B cell (primary cell): ENCODE data around the gene ESR2. TPM values are rescaled to one million over a fixed set of nuclear protein-coding genes. Genes with fewer than 3 reads are reported as not detected.

Experiments
- ATAC-seq: fragments of 200-7000 bp; cut with Tn5 transposase; one replicate; pipeline ENCODE4 v1.10.0; 2021; ENCODE audit warnings: low read depth, mild to moderate bottlenecking, moderate number of reproducible peaks, moderate library complexity
- CTCF ChIA-PET: fragments of 350-600 bp; sonication (Branson Sonifier 250); formaldehyde crosslinking; loops from one replicate; lab custom pipeline; 2021; ENCODE audit warnings: antibody characterized with exemption, inconsistent platforms; lab: Charles Lee
- POLR2A ChIA-PET: fragments of 350-600 bp; sonication (Branson Sonifier 250); formaldehyde crosslinking; loops from one replicate; lab custom pipeline; 2021; ENCODE audit warnings: antibody characterized with exemption; lab: Charles Lee
- DNase-seq: peaks from one replicate; pipeline ENCODE4 v3.0.0; 2013
- H2AFZ ChIP-seq: 2 replicates; pipeline ENCODE4 v1.6.1; 2012; ENCODE audit warnings: mild to moderate bottlenecking, low read depth, low read length; ENCODE audit not compliant: insufficient read depth, poor library complexity, severe bottlenecking
- H3K27ac ChIP-seq, 2 donors: 1 replicate in 1 of 2; 2 replicates in 1 of 2; pipeline ENCODE4 v1.5.1; 2012 to 2013; ENCODE audit warnings: low read length in 2 of 2, mild to moderate bottlenecking in 2 of 2, moderate library complexity in 1 of 2
- H3K27me3 ChIP-seq, 4 experiments: fragments of 200-600 bp in 1 of 4; sonication (generic) in 1 of 4; replicated peaks in 1 of 4; 1 replicate in 2 of 4; 2 replicates in 2 of 4; pipeline versions ENCODE4 v1.6.1 to v1.7.0; 2013 to 2016; ENCODE audit warnings: low read length in 3 of 4, mild to moderate bottlenecking in 2 of 4, mixed read lengths in 1 of 4, moderate library complexity in 1 of 4; ENCODE audit not compliant: insufficient read depth in 4 of 4, control insufficient read depth in 3 of 4; ENCODE audit errors: control extremely low read depth in 1 of 4
- H3K36me3 ChIP-seq, 2 experiments: replicated peaks in 1 of 2; 1 replicate in 1 of 2; 2 replicates in 1 of 2; pipeline versions ENCODE4 v1.6.1 to v1.7.1; 2013; ENCODE audit warnings: low read length in 1 of 2; ENCODE audit not compliant: insufficient read depth in 2 of 2, control insufficient read depth in 1 of 2; ENCODE audit errors: control extremely low read depth in 1 of 2, extremely low read depth in 1 of 2
- H3K4me1 ChIP-seq, 2 donors: fragments of 200-600 bp in 1 of 2; sonication (generic) in 1 of 2; 1 replicate in 1 of 2; 2 replicates in 1 of 2; pipeline versions ENCODE4 v1.5.1 to v1.6.1; 2013 to 2017; ENCODE audit warnings: low read length in 2 of 2; ENCODE audit not compliant: control insufficient read depth in 2 of 2, insufficient read depth in 2 of 2
- H3K4me2 ChIP-seq: replicated peaks from 2 replicates; pipeline ENCODE3; 2012; ENCODE audit warnings: mild to moderate bottlenecking, low read depth, low read length; ENCODE audit not compliant: poor library complexity, severe bottlenecking
- H3K4me3 ChIP-seq, 5 experiments: fragments of 200-600 bp in 1 of 5; sonication (generic) in 1 of 5; 1 replicate in 3 of 5; 2 replicates in 2 of 5; pipeline versions ENCODE4 v1.5.1 to v1.7.0; 2011 to 2016; ENCODE audit warnings: low read length in 4 of 5, mild to moderate bottlenecking in 4 of 5, low read depth in 2 of 5, control low read depth in 1 of 5, moderate library complexity in 1 of 5; ENCODE audit not compliant: insufficient read depth in 1 of 5; ENCODE audit errors: control extremely low read depth in 1 of 5, extremely low read depth in 1 of 5
- H3K79me2 ChIP-seq: fragments of 200-600 bp; sonication (generic); one replicate; pipeline ENCODE4 v1.6.0; 2016; ENCODE audit warnings: low read length; ENCODE audit not compliant: control insufficient read depth, insufficient read depth
- H3K9ac ChIP-seq: fragments of 200-600 bp; sonication (generic); 2 replicates; pipeline ENCODE4 v1.6.1; 2017; ENCODE audit warnings: mild to moderate bottlenecking, low read length, moderate library complexity
- H3K9me3 ChIP-seq, 3 donors: one replicate each; pipeline versions ENCODE4 v1.6.1 to v1.7.1; 2013; ENCODE audit warnings: low read length in 2 of 3; ENCODE audit not compliant: control insufficient read depth in 2 of 3, insufficient read depth in 1 of 3; ENCODE audit errors: control extremely low read depth in 1 of 3
- H4K20me1 ChIP-seq: 2 replicates; pipeline ENCODE4 v1.6.0; 2012; ENCODE audit warnings: mild to moderate bottlenecking, low read length; ENCODE audit not compliant: insufficient read depth, control insufficient read depth, poor library complexity, severe bottlenecking
- H3K27ac Mint-ChIP-seq: one replicate; pipeline ENCODE4 v1.8.0; 2021; ENCODE audit warnings: mixed read lengths
- H3K27me3 Mint-ChIP-seq: one replicate; pipeline ENCODE4 v1.8.0; 2021; ENCODE audit warnings: mixed read lengths
- H3K4me1 Mint-ChIP-seq: one replicate; pipeline ENCODE4 v1.8.0; 2021; ENCODE audit warnings: mixed read lengths
- H3K4me3 Mint-ChIP-seq: one replicate; pipeline ENCODE4 v1.8.0; 2021; ENCODE audit warnings: mixed read lengths
- H3K9me3 Mint-ChIP-seq: one replicate; pipeline ENCODE4 v1.8.0; 2022; ENCODE audit warnings: mixed read lengths; ENCODE audit not compliant: insufficient read depth
- EZH2 ChIP-seq: IDR thresholded peaks from 2 replicates; pipeline ENCODE4 v1.6.1; 2012; ENCODE audit warnings: borderline replicate concordance, low read depth, mild to moderate bottlenecking, moderate library complexity, low read length; ENCODE audit not compliant: insufficient read depth, poor library complexity, severe bottlenecking
- WGBS: methylation state at CpG from one replicate; pipeline ENCODE4 v1.1.5; 2013; ENCODE audit warnings: missing lambda C conversion rate; ENCODE audit not compliant: insufficient coverage; 5-methylcytosine and 5-hydroxymethylcytosine counted together
- intact Hi-C: fragments of 100-400 bp; cut with micrococcal nuclease; formaldehyde crosslinking; loops from one replicate; pipeline ENCODE4 v1.10.0; 2022
- polyA plus RNA-seq: library from polyadenylated mRNA; depleted of rRNA; stranded (reverse); fragments of >200 nt; gene quantifications from 2 replicates; pipeline ENCODE4 v1.2.3, GENCODE V29; 2012
- total RNA-seq, 2 donors: library from RNA; stranded (reverse); fragments of 120-200 nt in 1 of 2; gene quantifications; 1 replicate in 1 of 2; 2 replicates in 1 of 2; pipeline versions ENCODE4 v1.2.3 to v1.2.4, GENCODE V29; 2013 to 2022
- TF ChIP-seq, protein P1 (sequence below): fragments of 200-600 bp; IDR thresholded peaks from one replicate; pipeline ENCODE4 v1.8.0; 2022; ENCODE audit warnings: antibody characterized with exemption, mild to moderate bottlenecking

The ESR2 gene
- total and polyA plus RNA-seq, 2 donors (not counting 1 experiment from before 2014, with no cell fraction given), result 5.4 to 87.8 TPM

DNA sequence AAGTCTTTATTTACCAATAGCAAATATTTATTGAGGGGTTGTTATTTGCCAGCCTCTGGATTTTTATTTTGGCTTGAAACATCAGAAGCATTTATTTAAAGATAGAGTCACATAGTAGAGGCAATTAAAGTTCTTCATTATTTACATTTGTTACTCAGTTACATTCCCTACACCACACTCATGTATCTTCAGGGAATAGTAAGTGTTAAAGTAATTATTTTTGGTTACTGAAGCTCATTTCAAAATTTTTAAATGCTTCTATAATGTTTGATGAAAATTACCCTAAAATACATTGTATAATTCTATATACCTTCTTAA is 205.6 kb downstream of the ESR2 start:
- no peaks in the 10 kb centered on the region for H3K4me1 ChIP-seq
- no peak overlapping the region for H2AFZ ChIP-seq
- peaks cover 1 to 6% of the 10 kb centered on the region in 2 experiments for H3K36me3 ChIP-seq
- CTCF ChIA-PET, result interaction anchor here (0.6 kb wide), 1 partner anchor 12 kb away, joined by 3 read pairs; no protein-coding TSS in a partner anchor
- Mint-ChIP-seq H3K4me3 (no peak overlapping the region), H3K27ac (no peak overlapping the region), H3K4me1 (no peaks in the 10 kb centered on the region), H3K27me3 (no peaks in the 10 kb centered on the region), H3K9me3 (no peaks in the 10 kb centered on the region)
- no peaks in the 10 kb centered on the region for H3K9me3 ChIP-seq
- POLR2A ChIA-PET, result no interaction called here
- no peak overlapping the region for H3K4me2 ChIP-seq
- TF ChIP-seq, protein P1, sequence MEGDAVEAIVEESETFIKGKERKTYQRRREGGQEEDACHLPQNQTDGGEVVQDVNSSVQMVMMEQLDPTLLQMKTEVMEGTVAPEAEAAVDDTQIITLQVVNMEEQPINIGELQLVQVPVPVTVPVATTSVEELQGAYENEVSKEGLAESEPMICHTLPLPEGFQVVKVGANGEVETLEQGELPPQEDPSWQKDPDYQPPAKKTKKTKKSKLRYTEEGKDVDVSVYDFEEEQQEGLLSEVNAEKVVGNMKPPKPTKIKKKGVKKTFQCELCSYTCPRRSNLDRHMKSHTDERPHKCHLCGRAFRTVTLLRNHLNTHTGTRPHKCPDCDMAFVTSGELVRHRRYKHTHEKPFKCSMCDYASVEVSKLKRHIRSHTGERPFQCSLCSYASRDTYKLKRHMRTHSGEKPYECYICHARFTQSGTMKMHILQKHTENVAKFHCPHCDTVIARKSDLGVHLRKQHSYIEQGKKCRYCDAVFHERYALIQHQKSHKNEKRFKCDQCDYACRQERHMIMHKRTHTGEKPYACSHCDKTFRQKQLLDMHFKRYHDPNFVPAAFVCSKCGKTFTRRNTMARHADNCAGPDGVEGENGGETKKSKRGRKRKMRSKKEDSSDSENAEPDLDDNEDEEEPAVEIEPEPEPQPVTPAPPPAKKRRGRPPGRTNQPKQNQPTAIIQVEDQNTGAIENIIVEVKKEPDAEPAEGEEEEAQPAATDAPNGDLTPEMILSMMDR, result no peak
- TF ChIP-seq EZH2, result no peak
- no peak overlapping the region for H3K9ac ChIP-seq
- intact Hi-C loops, result no loop called here
- ATAC-seq (no peak), DNase-seq (no peak)
- H4K20me1 ChIP-seq, result no peaks in the 10 kb centered on the region
- H3K27ac ChIP-seq, result no peak overlapping the region
- no peak overlapping the region for H3K4me3 ChIP-seq
- no peaks in the 10 kb centered on the region for H3K27me3 ChIP-seq
- H3K79me2 ChIP-seq, result no peaks in the 10 kb centered on the region

DNA sequence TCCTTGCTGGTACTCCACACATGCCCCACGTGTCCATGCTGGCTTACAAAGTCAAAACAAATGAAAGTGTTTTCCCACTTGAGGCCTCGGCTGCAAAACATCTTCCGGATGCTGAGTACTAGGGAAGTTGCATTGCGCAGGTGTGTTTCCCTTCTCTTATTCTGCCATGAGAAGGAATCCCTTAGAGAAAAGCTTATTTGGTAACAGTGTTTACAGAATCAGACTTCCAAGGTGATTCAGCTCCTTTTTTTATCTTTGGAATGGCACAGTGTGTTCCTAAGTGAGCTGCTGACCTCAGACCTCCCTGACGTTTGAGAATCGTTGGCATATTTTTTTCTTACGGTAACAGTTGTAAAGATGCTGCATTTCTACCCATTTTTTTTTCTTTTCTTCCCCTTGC is 211.3 kb downstream of the ESR2 start:
- DNase-seq (no peak), ATAC-seq (no peak)
- Histone ChIP-seq H4K20me1 (no peaks in the 10 kb centered on the region), H3K27ac (no peak overlapping the region), H3K36me3 (peaks cover 6 to 14% of the 10 kb centered on the region in 2 experiments), H3K9ac (no peak overlapping the region), H3K4me3 (no peak overlapping the region), H3K4me1 (no peaks in the 10 kb centered on the region), H3K79me2 (no peaks in the 10 kb centered on the region), H2AFZ (no peak overlapping the region), H3K4me2 (no peak overlapping the region), H3K27me3 (no peaks in the 10 kb centered on the region), H3K9me3 (no peaks in the 10 kb centered on the region)
- intact Hi-C loops, result no loop called here
- H3K9me3 Mint-ChIP-seq, result no peaks in the 10 kb centered on the region
- no peaks in the 10 kb centered on the region for H3K4me1 Mint-ChIP-seq
- ChIA-PET CTCF (interaction anchor here (1.9 kb wide), 1 partner anchor 212 kb away, joined by 6 read pairs; the partner anchor contains the start of gene ESR2), POLR2A (no interaction called here)
- TF ChIP-seq, protein P1, result no peak
- no peak for TF ChIP-seq EZH2
- 89% methylated on average over 7 of the region's 7 CpGs for WGBS
- H3K4me3 Mint-ChIP-seq, result no peak overlapping the region
- H3K27me3 Mint-ChIP-seq, result no peaks in the 10 kb centered on the region
- no peak overlapping the region for H3K27ac Mint-ChIP-seq
